Camera-type eye (tissue), 1 donor: ENCODE measurements around the gene WBP1L. TPM values are rescaled to one million over a fixed set of nuclear protein-coding genes. Genes with fewer than 3 reads are reported as not detected.

Experiments
- total RNA-seq: library from RNA; depleted of rRNA; stranded (reverse); fragments of >200 nt; gene quantifications from one replicate; pipeline ENCODE4 v1.2.3, GENCODE V29; 2014

WBP1L gene
- total RNA-seq, result 80.5 TPM

GRCh38 chr10:102743588-102744373, at the start of gene WBP1L:
TSS of gene WBP1L (plus strand) at chr10:102743948. CDS start at chr10:102744054, 106 bp downstream.

GRCh38 chr10:102713814-102714620, 29.7 kb upstream of the WBP1L start, which contains the start of gene ARL3:
TSS of gene ARL3 (minus strand) at chr10:102714397. CDS start at chr10:102714275, 122 bp downstream.

GRCh38 chr10:102714621-102715455, 28.9 kb upstream of the WBP1L start, which contains the start of gene SFXN2:
TSS of gene SFXN2 (plus strand) at chr10:102714636. CDS start at chr10:102726637, 12,001 bp downstream.

GRCh38 chr10:102837230-102837721, 93.5 kb downstream of the WBP1L start, which contains the start of gene CYP17A1:
TSS of gene CYP17A1 (minus strand) at chr10:102837413. CDS start at chr10:102837361, 52 bp downstream.

Other genes with a start within 250 kb of the WBP1L start
- gene ACTR1A, start 241.2 kb upstream of the WBP1L start, total RNA-seq, result 99.1 TPM
- gene SUFU, start 240.0 kb upstream of the WBP1L start, total RNA-seq, result 11.4 TPM
- 105 TPM for gene TRIM8, start 99.5 kb upstream of the WBP1L start, total RNA-seq
- gene ARL3, start 29.6 kb upstream of the WBP1L start, total RNA-seq, result 21.6 TPM
- gene SFXN2, start 29.3 kb upstream of the WBP1L start, total RNA-seq, result 16.8 TPM
- 0.33 TPM for gene CYP17A1, start 93.5 kb downstream of the WBP1L start, total RNA-seq
- 49.5 TPM for gene BORCS7, start 110.3 kb downstream of the WBP1L start, total RNA-seq
- 15.9 TPM for gene AS3MT, start 125.5 kb downstream of the WBP1L start, total RNA-seq
- 29.4 TPM for gene CNNM2, start 174.3 kb downstream of the WBP1L start, total RNA-seq